GM12864 (cell line): ENCODE results near the gene CNTFR.

Experiments
- DNase-seq: peaks from one replicate; pipeline ENCODE4 v3.0.0-alpha.2; 2011; ENCODE audit warnings: low read depth
- H3K4me3 ChIP-seq: 2 replicates; pipeline ENCODE4 v1.5.1; 2011; ENCODE audit warnings: mild to moderate bottlenecking, low read depth, low read length, control low read depth
- TF ChIP-seq, protein P1 (sequence below): IDR thresholded peaks from 2 replicates; pipeline ENCODE4 v1.5.1; 2011; ENCODE audit warnings: low read depth, mild to moderate bottlenecking, moderate library complexity, low read length, control low read depth, inconsistent platforms; ENCODE audit errors: missing control alignments

The CNTFR gene

DNA sequence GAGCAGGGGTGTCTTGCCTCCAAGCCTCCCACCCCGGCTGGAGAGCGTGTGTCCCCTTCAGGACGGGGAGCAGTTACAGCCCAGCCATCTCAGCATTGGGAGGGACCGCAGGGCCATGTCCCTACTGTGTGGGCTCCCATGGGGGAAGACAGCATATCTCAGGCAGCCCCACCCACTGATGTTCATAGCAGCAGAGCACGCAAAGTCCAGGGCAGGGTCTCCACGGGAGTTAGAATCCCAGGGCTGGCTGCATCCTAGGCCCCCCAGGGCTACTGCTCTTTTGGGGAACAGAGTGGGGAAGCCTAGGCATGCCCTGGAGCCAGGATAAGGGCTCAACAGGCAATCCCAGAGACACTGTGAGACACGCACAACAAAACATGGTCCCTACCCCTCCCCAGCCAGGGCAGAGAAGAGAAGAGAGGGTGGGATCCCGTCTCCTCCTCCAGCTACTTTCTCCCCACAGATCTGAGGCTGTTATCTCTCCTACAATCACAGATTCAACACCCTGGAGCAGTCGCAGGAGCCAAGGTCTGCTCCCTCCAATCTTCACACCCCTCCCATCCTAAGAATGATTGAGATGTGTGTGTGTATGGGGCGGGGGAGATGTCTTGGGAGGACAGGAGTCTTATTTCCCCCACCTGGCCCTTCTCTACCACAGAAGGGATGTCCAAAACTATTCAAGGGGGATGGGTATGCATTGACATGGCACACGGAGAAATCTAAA, 3.4 kb downstream of the CNTFR start:
- TF ChIP-seq, protein P1, sequence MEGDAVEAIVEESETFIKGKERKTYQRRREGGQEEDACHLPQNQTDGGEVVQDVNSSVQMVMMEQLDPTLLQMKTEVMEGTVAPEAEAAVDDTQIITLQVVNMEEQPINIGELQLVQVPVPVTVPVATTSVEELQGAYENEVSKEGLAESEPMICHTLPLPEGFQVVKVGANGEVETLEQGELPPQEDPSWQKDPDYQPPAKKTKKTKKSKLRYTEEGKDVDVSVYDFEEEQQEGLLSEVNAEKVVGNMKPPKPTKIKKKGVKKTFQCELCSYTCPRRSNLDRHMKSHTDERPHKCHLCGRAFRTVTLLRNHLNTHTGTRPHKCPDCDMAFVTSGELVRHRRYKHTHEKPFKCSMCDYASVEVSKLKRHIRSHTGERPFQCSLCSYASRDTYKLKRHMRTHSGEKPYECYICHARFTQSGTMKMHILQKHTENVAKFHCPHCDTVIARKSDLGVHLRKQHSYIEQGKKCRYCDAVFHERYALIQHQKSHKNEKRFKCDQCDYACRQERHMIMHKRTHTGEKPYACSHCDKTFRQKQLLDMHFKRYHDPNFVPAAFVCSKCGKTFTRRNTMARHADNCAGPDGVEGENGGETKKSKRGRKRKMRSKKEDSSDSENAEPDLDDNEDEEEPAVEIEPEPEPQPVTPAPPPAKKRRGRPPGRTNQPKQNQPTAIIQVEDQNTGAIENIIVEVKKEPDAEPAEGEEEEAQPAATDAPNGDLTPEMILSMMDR = no peak
- DNase-seq = no peak
- H3K4me3 ChIP-seq = no peak overlapping the region

DNA sequence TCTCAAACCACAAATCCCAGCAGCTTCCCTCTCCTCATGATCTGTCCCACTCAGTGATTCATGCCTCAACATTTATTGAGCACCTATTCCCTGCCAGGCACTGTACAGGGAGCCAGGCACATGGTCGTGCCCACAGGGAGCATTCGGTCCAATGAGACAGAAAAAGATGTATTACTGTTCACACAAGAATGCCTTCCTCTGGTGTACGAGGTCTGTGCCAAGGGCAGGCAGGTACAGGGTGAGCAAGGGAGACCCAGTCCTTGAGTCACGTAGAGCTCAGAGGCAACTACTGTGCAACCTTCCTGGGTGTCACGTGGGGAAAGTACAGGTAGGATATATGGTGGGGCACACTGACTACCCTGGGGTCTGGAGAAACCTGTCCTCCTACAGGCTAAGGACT, 4.6 kb downstream of the CNTFR start:
- no peak for DNase-seq
- H3K4me3 ChIP-seq = no peak overlapping the region
- TF ChIP-seq, protein P1 = no peak

DNA sequence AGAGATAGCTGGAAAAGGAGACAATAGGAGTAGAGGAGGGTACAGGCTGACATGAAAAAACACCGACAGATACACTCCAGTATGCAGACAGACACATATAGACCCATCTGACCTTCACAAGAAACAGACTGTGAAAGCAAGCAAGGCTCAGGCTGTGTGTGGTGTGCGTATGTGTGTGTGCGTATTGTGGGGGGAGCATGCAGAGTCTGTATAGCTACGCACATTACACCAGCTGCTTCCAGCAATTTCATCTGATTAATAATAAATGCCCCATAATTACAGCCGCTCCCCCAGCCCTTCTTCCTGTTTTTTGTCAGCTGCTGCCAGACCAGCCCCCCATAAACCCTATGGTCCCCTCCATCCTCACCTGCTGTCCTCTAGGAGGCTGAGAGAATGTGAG, 6.7 kb downstream of the CNTFR start:
- no peak for DNase-seq
- TF ChIP-seq, protein P1 = no peak
- H3K4me3 ChIP-seq = no peak overlapping the region

DNA sequence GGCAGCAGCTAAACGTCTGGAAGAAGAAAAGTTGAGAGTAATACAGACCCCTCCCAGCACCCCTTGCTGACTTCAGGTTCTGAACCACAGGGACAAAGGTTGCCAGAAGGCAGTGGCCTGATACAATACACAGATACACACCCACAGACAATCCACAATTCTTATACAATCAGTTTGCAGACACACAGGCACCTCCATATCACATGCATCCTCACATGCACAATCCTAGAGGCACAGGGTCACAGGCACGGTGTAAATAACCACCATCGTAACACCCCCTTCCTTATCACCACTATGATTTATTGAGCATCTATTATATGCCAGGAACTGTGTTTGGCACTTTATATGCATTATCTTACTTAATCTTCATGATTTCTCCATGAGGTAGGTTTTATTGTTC, 8.2 kb downstream of the CNTFR start:
- DNase-seq = no peak
- TF ChIP-seq, protein P1 = no peak
- H3K4me3 ChIP-seq = no peak overlapping the region

DNA sequence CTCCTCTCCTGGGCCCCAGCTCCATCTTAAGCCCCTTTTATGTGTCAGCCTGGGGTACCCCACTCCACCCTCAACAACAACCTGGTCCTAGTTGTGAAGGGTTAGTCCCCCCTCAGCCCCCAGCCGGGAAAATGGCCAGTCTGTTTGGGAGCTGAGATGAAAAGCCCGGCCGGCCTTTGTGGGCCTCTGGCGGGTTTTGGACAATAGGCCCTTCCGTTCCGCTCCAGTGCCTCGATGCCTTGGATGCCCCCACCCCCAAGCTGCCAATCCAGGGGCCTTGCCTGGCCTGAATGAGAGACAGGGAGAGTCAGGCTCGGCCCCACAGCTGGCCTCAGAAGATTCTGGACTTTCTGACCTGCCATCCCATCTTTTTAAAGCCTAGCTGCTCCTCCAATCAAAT, 9.2 kb downstream of the CNTFR start:
- DNase-seq = no peak
- H3K4me3 ChIP-seq = no peak overlapping the region
- TF ChIP-seq, protein P1 = no peak

DNA sequence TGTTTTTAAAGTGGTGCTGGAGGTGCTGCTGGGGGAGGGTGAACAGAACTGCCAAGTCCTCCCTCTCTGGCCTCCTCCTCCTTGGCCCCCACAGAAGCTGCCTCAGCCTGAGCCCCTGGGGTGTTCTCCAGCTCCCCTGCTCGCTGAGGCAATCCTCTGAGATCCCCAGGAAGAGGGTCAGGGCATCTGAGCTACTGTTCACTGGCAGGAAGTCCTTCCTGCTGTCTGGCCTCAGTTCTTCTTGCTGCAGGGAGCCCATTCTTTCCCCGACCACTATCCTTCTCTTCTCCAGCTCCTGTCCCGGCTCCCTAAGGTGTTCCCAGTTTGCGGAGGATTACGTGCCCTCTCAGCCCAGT, 9.7 kb downstream of the CNTFR start:
- no peak overlapping the region for H3K4me3 ChIP-seq
- DNase-seq = no peak
- TF ChIP-seq, protein P1 = no peak
